ENCODE results near the gene SSH2. TPM values are rescaled to one million over a fixed set of nuclear protein-coding genes. Genes with fewer than 3 reads are reported as not detected.
A peak's percentile ranks its signal among the peaks of the same experiment; 100 is the strongest.

SSH2 gene, protein sequence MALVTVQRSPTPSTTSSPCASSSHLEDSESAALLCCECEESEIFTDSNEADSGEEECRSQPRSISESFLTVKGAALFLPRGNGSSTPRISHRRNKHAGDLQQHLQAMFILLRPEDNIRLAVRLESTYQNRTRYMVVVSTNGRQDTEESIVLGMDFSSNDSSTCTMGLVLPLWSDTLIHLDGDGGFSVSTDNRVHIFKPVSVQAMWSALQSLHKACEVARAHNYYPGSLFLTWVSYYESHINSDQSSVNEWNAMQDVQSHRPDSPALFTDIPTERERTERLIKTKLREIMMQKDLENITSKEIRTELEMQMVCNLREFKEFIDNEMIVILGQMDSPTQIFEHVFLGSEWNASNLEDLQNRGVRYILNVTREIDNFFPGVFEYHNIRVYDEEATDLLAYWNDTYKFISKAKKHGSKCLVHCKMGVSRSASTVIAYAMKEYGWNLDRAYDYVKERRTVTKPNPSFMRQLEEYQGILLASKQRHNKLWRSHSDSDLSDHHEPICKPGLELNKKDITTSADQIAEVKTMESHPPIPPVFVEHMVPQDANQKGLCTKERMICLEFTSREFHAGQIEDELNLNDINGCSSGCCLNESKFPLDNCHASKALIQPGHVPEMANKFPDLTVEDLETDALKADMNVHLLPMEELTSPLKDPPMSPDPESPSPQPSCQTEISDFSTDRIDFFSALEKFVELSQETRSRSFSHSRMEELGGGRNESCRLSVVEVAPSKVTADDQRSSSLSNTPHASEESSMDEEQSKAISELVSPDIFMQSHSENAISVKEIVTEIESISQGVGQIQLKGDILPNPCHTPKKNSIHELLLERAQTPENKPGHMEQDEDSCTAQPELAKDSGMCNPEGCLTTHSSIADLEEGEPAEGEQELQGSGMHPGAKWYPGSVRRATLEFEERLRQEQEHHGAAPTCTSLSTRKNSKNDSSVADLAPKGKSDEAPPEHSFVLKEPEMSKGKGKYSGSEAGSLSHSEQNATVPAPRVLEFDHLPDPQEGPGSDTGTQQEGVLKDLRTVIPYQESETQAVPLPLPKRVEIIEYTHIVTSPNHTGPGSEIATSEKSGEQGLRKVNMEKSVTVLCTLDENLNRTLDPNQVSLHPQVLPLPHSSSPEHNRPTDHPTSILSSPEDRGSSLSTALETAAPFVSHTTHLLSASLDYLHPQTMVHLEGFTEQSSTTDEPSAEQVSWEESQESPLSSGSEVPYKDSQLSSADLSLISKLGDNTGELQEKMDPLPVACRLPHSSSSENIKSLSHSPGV (N-terminal part only)
- total RNA-seq: 62.5 TPM
- polyA plus RNA-seq (ENCODE audit: insufficient read depth, low read depth, low replicate concordance): 19.7 TPM
- long read RNA-seq, donor 1, partial matches to known transcripts: 0 of 2 reads
- long read RNA-seq, donor 1, other reads (novel, unspliced or antisense): 0 of 2 reads
- long read RNA-seq, donor 2, transcript SSH2-211 (2 exons, 570 nt): major isoform, 5 of 5 reads
- long read RNA-seq, donor 2, partial matches to known transcripts: 0 of 5 reads
- long read RNA-seq, donor 2, other reads (novel, unspliced or antisense): 0 of 5 reads
- long read RNA-seq, donor 3, partial matches to known transcripts: 0 of 3 reads
- long read RNA-seq, donor 3, other reads (novel, unspliced or antisense): 0 of 3 reads
- long read RNA-seq, donor 4: 0 reads
- long read RNA-seq, donor 5: 0 reads
- long read RNA-seq, donor 6, partial matches to known transcripts: 0 of 3 reads
- long read RNA-seq, donor 6, other reads (novel, unspliced or antisense): 0 of 3 reads
- long read RNA-seq, donor 7, partial matches to known transcripts: 1 of 21 reads
- long read RNA-seq, donor 7, other reads (novel, unspliced or antisense): 20 of 21 reads
- long read RNA-seq, donor 8, transcript SSH2-211 (2 exons, 570 nt): major isoform, 9 of 9 reads
- long read RNA-seq, donor 8, partial matches to known transcripts: 0 of 9 reads
- long read RNA-seq, donor 8, other reads (novel, unspliced or antisense): 0 of 9 reads
- long read RNA-seq, donor 9, partial matches to known transcripts: 0 of 1 reads
- long read RNA-seq, donor 9, other reads (novel, unspliced or antisense): 0 of 1 reads
- long read RNA-seq, donor 10, partial matches to known transcripts: 0 of 4 reads
- long read RNA-seq, donor 10, other reads (novel, unspliced or antisense): 0 of 4 reads

DNA sequence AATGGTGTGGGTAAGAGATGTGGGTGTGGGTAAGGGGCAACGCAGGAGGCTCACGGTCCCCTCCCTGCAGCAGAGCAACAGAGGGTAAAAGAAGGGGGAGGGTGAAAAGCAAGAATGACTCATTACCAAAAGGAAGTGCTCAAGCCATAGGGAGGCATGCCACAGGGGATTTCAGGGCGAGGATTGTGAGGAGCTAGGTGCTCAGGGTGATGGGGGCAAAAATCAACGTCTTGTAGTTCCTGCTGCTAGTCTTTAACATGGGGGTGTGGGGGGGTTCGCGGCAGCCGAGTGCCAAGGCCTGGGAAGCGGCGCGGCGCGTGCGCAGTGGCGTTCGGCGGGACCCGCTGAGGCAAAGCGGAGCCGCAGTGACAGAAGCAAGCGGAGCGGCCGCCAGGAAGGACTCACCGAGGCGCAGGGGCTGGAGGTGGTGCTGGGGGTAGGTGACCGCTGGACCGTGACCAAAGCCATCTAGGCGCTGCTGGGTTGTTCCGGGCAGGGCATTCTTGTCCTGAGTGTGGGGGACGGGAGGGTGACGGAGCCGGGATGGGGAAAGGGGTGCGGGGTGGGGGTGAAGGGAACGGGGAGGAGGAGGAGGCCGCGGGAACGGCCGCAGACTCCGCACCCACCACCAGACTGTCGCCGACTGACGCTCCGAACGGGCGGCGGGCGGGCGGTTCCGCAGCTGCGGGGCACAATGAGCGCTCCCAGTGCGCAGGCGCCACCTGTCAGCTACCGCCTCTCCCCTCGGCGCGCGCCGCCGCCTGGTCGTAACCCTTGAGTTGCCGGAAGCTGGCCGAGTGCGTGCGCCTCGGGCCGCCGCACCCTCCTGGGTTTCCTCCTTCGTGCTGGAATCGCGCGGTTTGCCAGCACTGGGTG lies at the start of gene SSH2:
SSH2 (minus strand) TSS at position 696 of the 876 bp plus-strand sequence; CDS start at position 468, 228 bp downstream.
- FAIRE-seq (no peak), DNase-seq (peak; percentile 90 to 96 (median 94))
- H3K36me3 ChIP-seq (ENCODE audit: control insufficient read depth in 2 of 3, insufficient read depth in 3 of 3, low read length in 3 of 3): no peaks in the 10 kb centered on the region
- H3K9ac ChIP-seq (ENCODE audit: low read length in 3 of 3): peak within 1 kb of the TSS; percentile 68 to 95 (median 74)
- intact Hi-C loops (cut with DNase I): loop anchor here (5.0 kb wide), 1 partner anchor 122 kb away; no protein-coding TSS in a partner anchor
- H3K27me3 ChIP-seq (ENCODE audit: control insufficient read depth, insufficient read depth, low read length): no peaks in the 10 kb centered on the region
- TF ChIP-seq, protein P1, sequence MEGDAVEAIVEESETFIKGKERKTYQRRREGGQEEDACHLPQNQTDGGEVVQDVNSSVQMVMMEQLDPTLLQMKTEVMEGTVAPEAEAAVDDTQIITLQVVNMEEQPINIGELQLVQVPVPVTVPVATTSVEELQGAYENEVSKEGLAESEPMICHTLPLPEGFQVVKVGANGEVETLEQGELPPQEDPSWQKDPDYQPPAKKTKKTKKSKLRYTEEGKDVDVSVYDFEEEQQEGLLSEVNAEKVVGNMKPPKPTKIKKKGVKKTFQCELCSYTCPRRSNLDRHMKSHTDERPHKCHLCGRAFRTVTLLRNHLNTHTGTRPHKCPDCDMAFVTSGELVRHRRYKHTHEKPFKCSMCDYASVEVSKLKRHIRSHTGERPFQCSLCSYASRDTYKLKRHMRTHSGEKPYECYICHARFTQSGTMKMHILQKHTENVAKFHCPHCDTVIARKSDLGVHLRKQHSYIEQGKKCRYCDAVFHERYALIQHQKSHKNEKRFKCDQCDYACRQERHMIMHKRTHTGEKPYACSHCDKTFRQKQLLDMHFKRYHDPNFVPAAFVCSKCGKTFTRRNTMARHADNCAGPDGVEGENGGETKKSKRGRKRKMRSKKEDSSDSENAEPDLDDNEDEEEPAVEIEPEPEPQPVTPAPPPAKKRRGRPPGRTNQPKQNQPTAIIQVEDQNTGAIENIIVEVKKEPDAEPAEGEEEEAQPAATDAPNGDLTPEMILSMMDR (IDR thresholded peaks at IDR 0.05; ENCODE audit: borderline replicate concordance, extremely low read depth, insufficient read depth): no peak
- H3K27ac ChIP-seq (ENCODE audit: low read depth in 2 of 2, low read length in 2 of 2): peak within 1 kb of the TSS; percentile 68 to 92
- peak within 1 kb of the TSS; percentile 89 to 97 (median 95) for H3K4me3 ChIP-seq (ENCODE audit: low read length in 3 of 3)
- H3K4me1 ChIP-seq (ENCODE audit: control insufficient read depth in 2 of 3, insufficient read depth in 2 of 3, low read depth in 1 of 3, low read length in 3 of 3): peaks cover 0 to 12% (median 6%) of the 10 kb centered on the region in 3 donors
- no peaks in the 10 kb centered on the region for H3K9me3 ChIP-seq (ENCODE audit: control insufficient read depth in 2 of 3, insufficient read depth in 1 of 3, low read length in 3 of 3)

DNA sequence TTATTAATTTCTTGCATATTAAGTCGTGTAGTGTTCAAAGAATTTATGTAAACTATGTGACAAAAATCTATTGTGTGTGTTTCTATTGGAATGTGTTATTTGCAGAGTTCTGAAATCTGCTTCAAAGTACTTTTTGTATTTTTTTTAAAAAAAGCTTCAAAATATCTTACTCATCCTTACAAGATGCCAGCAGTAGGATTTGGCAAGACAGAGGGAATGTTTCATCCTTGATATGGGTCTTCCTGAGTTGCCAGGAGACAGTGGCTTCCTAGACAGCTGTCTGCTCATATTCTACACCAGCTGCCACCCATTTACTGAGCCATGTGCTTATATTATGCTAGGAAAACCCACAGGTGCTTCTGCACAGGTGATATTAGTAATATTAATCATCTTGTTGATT lies 47.8 kb upstream of the SSH2 start:
- intact Hi-C loops (cut with DNase I): no loop called here
- no peak overlapping the region for H3K27ac ChIP-seq (ENCODE audit: low read depth in 2 of 2, low read length in 2 of 2)
- no peak for DNase-seq
- H3K36me3 ChIP-seq (ENCODE audit: control insufficient read depth in 2 of 3, insufficient read depth in 3 of 3, low read length in 3 of 3): no peaks in the 10 kb centered on the region
- no peak overlapping the region for H3K9ac ChIP-seq (ENCODE audit: low read length in 3 of 3)
- H3K27me3 ChIP-seq (ENCODE audit: control insufficient read depth, insufficient read depth, low read length): no peaks in the 10 kb centered on the region
- no peak for FAIRE-seq
- H3K9me3 ChIP-seq (ENCODE audit: control insufficient read depth in 2 of 3, insufficient read depth in 1 of 3, low read length in 3 of 3): no peaks in the 10 kb centered on the region
- no peaks in the 10 kb centered on the region for H3K4me1 ChIP-seq (ENCODE audit: control insufficient read depth in 2 of 3, insufficient read depth in 2 of 3, low read depth in 1 of 3, low read length in 3 of 3)
- TF ChIP-seq, protein P1 (IDR thresholded peaks at IDR 0.05; ENCODE audit: borderline replicate concordance, extremely low read depth, insufficient read depth): no peak
- H3K4me3 ChIP-seq (ENCODE audit: low read length in 3 of 3): no peak overlapping the region

All from kidney (tissue), 22 donors.